Ishikawa (cell line): ENCODE results near the gene C2orf92.

Experiments
- CEBPB ChIP-seq: IDR thresholded peaks from 2 replicates; pipeline ENCODE4 v1.6.1; 2012
- CREB1 ChIP-seq: IDR thresholded peaks from 2 replicates; pipeline ENCODE4 v1.6.1; 2012; ENCODE audit warnings: low read depth
- EGR1 ChIP-seq: IDR thresholded peaks from 2 replicates; pipeline ENCODE4 v1.6.1; 2012
- EP300 ChIP-seq: IDR thresholded peaks from 2 replicates; pipeline ENCODE4 v1.6.1; 2012; ENCODE audit warnings: borderline replicate concordance
- FOXM1 ChIP-seq: IDR thresholded peaks from 2 replicates; pipeline ENCODE4 v1.6.1; 2012; ENCODE audit warnings: low read depth, borderline replicate concordance
- MAX ChIP-seq: IDR thresholded peaks from 2 replicates; pipeline ENCODE4 v1.6.1; 2012
- NFIC ChIP-seq: IDR thresholded peaks from 2 replicates; pipeline ENCODE4 v1.6.1; 2012
- RAD21 ChIP-seq: IDR thresholded peaks from 2 replicates; pipeline ENCODE4 v1.6.1; 2012; ENCODE audit warnings: low read depth
- TAF1 ChIP-seq: IDR thresholded peaks from 2 replicates; pipeline ENCODE4 v1.6.1; 2012; ENCODE audit warnings: low read depth, mild to moderate bottlenecking
- TCF12 ChIP-seq: IDR thresholded peaks from 2 replicates; pipeline ENCODE4 v1.6.1; 2012; ENCODE audit warnings: low read depth
- TEAD4 ChIP-seq: IDR thresholded peaks from 2 replicates; pipeline ENCODE4 v1.6.1; 2012
- USF1 ChIP-seq: IDR thresholded peaks from 2 replicates; pipeline ENCODE4 v1.6.1; 2012
- YY1 ChIP-seq: IDR thresholded peaks from 2 replicates; pipeline ENCODE4 v1.6.1; 2012; ENCODE audit warnings: low read depth
- ZBTB7A ChIP-seq: IDR thresholded peaks from 2 replicates; pipeline ENCODE4 v1.6.1; 2012; ENCODE audit warnings: low read depth
- TF ChIP-seq, protein P1 (sequence below): IDR thresholded peaks from 2 replicates; pipeline ENCODE4 v1.6.1; 2012; ENCODE audit warnings: low read depth, mild to moderate bottlenecking

C2orf92 gene

GRCh38 chr2:97659256-97660043, 10.1 kb upstream of the C2orf92 start:
- no peak for TF ChIP-seq FOXM1

DNA sequence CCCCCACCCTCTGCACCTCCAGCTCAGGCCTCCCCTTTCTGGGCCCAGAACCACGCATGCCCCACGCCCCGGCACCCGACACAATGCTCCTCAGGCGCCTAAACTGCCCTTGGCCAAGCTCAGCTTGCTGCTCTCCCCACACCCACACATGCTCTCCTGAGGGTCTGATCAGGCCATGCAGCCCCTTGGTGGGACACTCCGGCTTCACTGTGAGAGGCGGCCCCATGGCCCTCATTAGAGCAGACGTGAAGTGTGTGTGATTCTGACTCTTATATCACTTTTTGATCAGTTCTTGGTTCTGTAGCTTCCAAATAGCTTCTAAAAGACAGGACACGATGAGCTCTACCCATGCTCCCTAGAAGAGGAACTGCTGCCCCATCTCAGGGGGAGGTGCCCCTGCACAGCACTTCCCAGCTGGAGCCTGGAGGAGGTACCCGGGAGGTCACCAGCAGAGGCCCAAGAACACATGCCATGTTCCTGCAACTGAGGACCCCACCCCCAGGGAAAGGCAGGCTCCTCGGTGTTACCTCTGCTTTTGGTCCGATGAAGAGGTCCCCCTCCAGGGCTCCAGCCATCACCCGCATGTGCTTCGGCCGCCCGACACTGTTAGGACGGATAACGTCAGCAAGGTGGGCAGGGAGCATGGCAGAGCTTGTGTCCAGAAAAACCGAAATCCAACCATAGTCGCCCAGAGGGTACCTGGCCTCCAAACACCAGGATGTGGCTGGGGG, 9.3 kb upstream of the C2orf92 start:
- TF ChIP-seq EGR1 = no peak

- TF ChIP-seq, protein P1, sequence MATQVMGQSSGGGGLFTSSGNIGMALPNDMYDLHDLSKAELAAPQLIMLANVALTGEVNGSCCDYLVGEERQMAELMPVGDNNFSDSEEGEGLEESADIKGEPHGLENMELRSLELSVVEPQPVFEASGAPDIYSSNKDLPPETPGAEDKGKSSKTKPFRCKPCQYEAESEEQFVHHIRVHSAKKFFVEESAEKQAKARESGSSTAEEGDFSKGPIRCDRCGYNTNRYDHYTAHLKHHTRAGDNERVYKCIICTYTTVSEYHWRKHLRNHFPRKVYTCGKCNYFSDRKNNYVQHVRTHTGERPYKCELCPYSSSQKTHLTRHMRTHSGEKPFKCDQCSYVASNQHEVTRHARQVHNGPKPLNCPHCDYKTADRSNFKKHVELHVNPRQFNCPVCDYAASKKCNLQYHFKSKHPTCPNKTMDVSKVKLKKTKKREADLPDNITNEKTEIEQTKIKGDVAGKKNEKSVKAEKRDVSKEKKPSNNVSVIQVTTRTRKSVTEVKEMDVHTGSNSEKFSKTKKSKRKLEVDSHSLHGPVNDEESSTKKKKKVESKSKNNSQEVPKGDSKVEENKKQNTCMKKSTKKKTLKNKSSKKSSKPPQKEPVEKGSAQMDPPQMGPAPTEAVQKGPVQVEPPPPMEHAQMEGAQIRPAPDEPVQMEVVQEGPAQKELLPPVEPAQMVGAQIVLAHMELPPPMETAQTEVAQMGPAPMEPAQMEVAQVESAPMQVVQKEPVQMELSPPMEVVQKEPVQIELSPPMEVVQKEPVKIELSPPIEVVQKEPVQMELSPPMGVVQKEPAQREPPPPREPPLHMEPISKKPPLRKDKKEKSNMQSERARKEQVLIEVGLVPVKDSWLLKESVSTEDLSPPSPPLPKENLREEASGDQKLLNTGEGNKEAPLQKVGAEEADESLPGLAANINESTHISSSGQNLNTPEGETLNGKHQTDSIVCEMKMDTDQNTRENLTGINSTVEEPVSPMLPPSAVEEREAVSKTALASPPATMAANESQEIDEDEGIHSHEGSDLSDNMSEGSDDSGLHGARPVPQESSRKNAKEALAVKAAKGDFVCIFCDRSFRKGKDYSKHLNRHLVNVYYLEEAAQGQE = no peak
- no peak for TF ChIP-seq YY1
- no peak for TF ChIP-seq RAD21
- TF ChIP-seq MAX = no peak
- no peak for TF ChIP-seq EP300
- TF ChIP-seq EGR1 = no peak
- no peak for TF ChIP-seq NFIC
- TF ChIP-seq USF1 = no peak
- TF ChIP-seq CREB1 = no peak
- TF ChIP-seq FOXM1 = no peak
- no peak for TF ChIP-seq TCF12
- TF ChIP-seq CEBPB = no peak
- no peak for TF ChIP-seq TAF1
These were observed 8.6 kb upstream of the C2orf92 start for GRCh38 chr2:97660775-97661389.

DNA sequence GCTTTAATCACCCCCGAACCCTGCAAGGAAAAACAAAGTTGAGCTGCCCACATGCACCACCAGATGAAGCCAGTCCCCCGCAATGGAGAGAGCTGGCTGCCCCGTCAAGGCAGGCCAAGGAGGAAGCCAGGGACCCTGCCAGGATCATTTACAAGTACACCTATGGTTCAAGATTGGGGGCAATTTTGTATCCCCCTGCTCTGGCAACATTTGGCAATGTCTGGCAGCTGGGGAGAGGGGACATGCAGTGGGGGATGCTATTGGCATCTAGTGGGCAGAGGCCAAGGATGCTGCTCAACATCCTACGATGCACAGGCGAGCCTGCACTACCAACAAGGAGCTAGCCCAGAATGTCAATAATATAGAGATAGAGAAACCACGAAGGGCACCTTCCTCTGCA, 7.6 kb upstream of the C2orf92 start:
- TF ChIP-seq NFIC (no peak), ZBTB7A (no peak), EGR1 (no peak), MAX (no peak), TEAD4 (no peak), CREB1 (no peak), USF1 (no peak)

- TF ChIP-seq NFIC = no peak
- no peak for TF ChIP-seq YY1
- TF ChIP-seq TAF1 = no peak
- TF ChIP-seq TCF12 = no peak
- TF ChIP-seq CREB1 = no peak
- TF ChIP-seq TEAD4 = no peak
- TF ChIP-seq CEBPB = no peak
- TF ChIP-seq, protein P1 = no peak
- TF ChIP-seq ZBTB7A = no peak
- no peak for TF ChIP-seq MAX
- no peak for TF ChIP-seq USF1
- TF ChIP-seq FOXM1 = no peak
- no peak for TF ChIP-seq RAD21
- no peak for TF ChIP-seq EGR1
- no peak for TF ChIP-seq EP300
These were observed 7.1 kb upstream of the C2orf92 start for GRCh38 chr2:97662386-97662894.
